Limb (tissue), 2 donors: Measurements from ENCODE around the gene SGCA.
A peak's percentile ranks its signal among the peaks of the same experiment; 100 is the strongest.

Experiments
- DNase-seq, 2 donors: peaks; one replicate each; pipeline ENCODE4 v3.0.0-alpha.2; 2016; ENCODE audit errors: extremely low spot score in 2 of 2

The SGCA gene

DNA sequence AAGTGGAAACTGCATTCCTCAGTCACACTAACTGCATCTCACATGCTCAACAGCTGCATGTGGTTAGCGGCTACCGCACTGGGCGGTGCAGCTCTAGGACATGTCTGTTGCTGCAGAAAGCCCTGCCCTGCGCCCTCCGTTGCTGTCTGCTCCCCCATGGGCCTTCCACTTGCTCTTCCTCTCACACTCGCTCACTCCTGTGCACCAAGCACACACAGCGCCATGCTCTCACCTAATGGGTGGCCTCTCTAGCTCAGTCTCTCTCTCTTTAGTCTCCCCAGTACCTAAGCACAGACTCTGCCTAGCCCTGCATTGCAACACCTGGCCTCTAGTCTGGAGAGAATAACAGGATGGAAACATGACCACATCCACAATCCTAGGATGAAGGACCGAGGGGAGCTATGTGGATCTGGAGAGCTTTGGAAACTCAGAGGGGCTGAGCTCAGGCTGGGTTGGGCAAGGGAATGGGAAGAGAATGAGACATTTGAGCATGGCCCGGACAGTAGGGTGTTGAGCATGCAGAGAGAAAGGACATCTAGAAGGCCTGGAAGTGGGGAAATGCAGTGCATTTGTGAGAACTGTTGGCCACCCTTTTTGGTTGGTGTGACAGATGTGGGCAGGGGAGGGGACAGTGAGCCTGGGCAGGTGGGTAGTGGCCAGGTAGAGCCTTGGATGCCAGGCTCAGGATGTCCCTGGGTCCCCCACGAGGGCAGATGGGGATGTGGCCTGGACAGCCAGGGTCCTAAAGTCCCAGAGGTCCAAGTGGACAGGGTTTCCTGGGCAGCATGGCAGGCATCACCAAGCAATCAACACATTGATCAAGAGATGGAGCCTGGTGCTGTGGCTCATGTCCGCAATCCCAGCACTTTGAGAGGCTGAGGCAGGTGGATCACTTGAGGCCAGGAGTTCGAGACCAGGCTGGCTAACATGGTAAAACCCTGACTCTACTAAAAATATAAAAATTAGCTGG, 16.1 kb downstream of the SGCA start:
- peak in 1 of 2 donors; percentile 58 for DNase-seq

DNA sequence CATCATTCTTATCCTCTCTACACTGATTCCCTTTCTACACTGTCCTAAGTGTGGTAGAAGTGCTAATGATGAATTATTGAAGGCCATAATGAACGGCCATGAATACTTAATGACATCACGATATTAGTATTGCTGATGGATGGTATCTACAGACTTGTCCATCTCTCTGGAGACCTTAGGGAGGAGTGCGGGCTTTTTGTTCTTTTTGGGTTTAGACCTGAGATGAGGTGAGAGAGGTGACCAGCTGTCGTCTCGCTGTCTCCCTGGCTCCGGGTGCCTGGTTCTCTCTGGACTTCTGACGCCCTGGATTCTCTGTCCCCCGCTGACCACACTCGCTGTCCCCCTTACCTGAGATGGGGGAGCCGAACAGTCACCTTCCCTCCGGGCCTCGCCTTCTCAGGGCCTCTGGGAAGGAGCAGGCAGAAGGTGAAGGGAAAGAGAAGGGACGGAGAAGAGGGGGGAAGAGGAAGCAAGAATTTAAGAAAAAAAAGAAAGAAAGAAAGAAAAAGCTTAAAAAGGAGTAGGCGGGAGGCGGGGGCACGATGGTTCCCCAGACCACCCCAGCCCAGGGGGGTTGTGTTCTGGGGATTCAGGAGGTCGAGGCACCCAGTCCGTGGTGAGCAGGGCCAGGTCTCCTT, 17.1 kb downstream of the SGCA start:
- DNase-seq, result peak in 1 of 2 donors; percentile 6

DNA sequence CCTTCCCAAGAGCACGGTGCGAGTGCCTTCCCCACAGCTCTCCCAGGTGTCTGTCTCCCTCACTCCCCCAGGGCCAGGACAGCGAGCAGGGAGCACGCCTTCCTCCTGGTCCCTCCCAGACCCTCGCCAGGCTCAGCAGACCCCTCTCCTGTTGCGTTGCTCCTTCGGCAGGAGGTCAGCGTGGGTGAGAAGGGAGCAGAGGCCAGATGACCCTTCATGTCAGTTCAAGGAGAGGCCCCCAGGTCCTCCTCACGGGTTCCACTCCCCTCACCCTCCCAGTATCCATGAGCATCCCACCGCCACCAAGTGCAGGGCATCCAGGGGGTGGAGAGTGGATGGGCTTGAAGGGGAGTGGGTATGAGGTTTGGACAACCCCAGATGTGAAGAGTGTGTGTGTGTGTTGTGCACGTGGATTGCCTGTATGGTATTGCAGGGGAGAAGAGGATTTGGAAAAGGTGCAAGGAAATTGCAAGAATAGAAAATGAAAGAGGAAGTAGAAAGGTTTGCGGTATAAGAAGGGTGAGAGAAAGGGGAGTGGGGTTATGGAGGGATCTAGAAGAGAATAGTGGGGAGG, 17.7 kb downstream of the SGCA start:
- DNase-seq, result peak in 1 of 2 donors; percentile 11

DNA sequence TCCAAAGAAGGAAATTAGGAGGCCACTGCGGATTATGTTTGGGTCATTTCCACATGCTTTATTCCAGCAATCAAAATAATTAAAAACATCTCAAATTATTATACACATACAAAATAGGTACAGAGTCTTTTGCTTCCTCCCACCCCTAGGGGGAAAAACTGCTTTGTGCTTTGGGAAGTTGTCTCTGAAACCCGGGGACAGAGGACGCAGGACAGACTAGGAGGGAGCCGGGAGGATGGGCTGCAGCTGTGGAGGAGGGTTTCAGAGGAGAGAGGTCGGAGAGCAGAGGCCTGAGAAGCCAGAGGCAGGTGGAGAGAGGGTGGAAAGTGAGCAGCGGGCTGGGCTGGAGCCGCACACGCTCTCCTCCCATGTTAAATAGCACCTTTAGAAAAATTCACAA, 18.3 kb downstream of the SGCA start:
- DNase-seq, result peak in 1 of 2 donors; percentile 21

DNA sequence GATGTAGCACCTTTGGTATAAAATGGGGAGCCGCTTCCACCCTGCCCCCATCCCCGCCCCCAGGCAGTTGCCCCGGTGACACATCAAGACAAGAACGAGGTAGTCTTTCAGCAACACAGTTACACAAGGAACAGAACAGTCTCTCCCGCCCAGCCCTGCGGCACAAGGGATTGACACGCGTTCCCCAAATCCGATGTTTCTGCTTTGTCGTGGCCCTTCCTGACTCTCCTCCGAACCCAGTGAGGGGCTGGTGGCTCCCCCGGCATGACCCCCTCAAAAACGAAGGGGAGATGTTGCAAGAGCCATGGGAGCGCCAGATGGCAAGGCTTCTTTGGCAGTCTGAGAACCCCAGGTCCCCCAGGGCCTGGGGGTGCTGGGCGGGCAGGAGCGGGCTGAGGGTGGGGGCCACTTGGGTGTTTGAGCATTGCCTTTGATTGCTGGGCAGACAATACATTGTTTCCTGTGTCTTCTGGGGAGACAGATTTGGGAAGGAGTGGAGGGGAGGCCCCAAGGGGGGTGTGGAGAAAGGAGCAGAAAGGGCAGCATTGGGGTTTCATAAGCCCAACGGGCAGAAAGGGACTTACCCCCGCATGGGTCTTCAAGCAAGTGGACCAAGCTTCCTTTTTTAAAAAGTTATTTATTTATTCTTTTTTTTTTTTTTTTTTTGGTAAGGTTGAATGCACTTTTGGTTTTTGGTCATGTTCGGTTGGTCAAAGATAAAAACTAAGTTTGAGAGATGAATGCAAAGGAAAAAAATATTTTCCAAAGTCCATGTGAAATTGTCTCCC, 19.0 kb downstream of the SGCA start:
- peak in 1 of 2 donors; percentile 2 for DNase-seq

DNA sequence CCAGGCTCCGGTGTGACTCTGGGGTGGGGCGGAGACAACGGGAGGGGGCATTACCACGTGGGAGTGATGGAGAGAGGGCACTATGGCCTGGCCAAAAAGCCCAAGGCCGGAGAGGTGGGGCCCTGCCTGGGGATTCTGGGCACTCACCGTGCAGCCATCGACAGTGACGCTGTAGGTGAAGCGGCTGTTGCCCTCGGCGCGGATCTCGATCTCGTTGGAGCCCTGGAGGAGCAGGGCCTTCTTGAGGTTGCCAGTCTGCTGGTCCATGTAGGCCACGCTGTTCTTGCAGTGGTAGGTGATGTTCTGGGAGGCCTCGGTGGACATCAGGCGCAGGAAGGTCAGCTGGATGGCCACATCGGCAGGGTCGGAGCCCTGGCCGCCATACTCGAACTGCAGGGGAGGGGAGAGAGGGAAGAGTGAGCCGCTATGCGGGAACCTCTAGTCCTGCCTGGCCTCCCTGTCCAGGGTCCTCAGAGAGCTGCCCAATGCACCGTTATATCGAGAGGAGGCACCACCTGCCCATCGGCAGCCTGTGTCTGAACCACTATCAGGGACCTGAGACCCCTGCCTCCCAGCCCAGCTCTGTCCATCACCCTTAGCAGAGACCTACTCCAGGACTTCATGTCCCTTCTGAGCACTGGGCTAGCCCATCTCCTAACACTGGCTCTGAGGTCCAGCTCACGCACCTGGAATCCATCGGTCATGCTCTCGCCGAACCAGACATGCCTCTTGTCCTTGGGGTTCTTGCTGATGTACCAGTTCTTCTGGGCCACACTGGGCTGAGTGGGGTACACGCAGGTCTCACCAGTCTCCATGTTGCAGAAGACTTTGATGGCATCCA, 20.0 kb downstream of the SGCA start:
- peak in 1 of 2 donors; percentile 2 for DNase-seq

DNA sequence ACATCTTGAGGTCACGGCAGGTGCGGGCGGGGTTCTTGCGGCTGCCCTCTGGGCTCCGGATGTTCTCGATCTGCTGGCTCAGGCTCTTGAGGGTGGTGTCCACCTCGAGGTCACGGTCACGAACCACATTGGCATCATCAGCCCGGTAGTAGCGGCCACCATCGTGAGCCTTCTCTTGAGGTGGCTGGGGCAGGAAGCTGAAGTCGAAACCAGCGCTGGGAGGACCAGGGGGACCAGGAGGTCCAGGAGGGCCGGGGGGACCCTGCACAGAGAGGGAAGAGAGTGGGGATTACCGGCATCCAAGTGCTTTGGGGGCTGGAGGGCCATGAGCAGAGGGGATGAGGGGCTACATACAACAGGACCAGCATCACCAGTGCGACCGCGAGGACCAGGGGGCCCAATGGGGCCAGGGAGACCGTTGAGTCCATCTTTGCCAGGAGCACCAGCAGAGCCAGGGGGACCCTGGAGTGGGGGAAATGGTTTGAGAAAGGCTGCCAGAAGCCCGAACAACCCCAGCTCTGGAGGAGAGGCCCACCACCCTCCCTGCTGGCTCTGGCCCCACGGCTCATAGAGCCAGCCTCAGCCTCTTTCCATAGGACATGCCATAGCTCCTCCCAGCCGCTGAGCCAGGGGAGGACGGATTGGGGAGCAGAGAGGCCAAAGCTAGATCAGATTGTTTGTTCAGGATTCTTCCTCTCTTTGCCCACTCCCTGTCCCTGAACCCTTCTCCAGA, 21.0 kb downstream of the SGCA start:
- peak in 1 of 2 donors; percentile 28 for DNase-seq

DNA sequence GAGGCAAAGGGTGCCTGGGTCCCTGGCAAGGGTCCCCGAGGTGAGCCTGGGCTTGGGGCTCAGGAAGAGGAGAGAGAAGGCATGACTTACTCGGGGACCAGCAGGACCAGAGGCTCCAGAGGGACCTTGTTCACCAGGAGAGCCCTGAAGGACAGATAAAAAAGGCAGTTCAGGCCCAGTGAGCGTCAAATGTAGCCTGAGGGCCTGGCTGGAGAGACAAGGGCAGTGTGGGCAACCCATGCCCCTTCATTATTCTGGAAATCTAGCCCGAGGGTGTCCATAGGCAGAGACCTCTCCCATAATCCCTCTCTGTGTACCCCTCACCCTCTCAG, 21.6 kb downstream of the SGCA start:
- DNase-seq, result peak in 1 of 2 donors; percentile 3

DNA sequence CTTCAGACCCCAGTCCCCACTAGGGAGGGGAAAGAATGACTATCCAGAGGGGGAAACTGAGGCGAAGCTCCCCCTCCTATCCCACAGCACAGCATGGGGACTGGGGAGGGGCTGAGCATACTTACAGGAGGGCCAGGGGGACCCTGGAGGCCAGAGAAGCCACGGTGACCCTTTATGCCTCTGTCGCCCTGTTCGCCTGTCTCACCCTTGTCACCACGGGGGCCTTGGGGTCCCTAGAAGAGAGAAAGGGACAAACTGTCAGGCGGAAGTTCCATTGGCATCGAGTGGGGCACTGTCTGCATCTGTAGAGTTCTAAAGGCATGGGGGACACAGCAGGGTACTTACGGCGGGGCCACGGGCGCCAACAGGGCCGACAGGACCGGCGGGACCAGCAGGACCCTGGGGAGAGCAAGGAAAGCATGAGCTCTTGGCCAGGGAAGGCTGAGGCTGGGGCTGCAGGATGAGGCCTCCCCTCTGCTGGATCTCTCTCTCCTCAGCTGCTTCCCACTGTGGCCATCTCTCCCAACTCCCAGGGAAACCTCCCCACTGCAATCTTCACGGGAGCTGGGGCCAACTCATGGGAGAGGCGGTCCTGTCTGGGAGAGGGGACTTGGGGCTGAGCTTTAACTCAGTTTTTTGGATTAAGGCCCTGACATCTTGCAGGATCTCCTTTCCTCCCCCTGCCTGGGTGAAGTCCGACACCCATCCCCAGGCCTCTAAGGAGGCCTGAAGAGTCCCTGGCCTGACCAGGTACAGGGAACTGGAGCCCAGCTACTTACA, 22.1 kb downstream of the SGCA start:
- peak in 1 of 2 donors; percentile 20 for DNase-seq

DNA sequence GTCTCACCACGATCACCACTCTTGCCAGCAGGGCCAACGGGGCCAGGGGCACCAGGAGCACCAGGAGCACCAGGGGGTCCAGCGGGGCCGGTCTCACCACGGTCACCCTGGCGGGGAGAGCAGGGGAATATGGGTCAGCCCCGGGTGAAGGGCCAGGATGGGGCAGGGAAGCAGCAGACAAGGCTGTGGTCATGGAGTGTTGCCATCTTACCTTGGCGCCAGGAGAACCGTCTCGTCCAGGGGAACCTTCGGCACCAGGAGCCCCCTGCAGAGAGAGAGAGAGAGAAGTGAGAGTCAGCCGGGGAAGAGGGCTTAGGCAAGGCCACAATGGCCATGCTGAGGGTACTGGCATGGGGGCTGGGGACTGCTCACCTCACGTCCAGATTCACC, 22.7 kb downstream of the SGCA start:
- no peak for DNase-seq

DNA sequence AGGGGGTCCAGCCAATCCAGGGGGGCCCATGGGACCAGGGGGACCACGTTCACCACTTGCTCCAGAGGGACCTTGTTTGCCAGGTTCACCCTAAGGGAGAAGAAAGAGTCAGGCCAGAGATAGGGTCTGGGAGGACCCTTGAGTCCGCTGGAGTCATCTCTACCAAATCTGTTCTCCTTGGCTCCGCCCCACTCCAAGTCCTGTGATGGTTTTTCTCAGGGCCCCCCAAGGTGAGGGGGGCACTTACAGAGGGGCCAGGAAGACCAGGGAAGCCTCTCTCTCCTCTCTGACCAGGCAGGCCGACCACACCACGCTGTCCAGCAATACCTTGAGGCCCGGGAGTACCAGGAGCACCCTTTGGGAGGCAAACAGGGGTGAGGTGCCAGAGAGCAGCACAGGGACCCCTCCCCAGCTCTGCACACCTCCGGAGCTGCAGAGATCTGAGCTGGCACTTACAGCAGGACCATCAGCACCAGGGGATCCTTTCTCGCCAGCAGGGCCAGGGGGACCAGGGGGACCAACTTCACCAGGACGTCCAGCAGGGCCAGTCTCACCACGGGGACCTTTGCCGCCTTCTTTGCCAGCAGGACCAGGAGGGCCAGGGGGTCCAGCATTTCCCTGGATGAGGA, 23.2 kb downstream of the SGCA start:
- DNase-seq, result no peak

DNA sequence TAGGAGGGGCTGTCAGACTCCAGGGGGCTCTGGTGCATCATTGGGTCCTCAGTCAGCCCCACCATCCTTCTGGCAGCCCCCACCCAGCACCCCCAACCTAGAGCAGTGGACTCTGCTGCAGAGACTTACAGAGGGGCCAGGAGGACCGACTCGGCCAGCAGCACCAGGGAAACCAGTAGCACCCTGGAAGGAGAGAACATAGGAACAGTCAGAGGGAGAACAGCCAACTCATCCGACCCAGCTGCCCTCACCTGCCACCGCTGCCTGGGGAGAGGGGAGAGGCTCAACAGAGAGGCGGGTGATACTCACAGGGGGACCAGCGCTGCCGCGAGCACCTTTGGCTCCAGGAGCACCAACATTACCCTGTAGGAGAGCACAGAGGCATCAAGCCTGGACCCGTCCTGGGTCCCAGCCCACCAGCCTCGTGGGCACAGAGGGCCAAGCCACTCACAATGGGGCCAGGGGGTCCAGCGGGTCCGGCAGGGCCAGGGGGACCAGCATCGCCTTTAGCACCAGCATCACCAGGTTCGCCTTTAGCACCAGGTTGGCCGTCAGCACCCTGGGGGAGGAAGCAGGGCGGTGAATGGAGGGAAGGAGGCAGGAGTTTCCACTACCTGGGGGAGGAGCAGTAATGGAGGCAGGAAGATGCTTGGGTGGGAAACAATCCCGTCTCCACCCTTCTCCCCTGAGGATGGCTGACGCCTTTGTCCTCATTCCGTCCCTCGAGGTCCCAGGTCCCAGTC, 23.9 kb downstream of the SGCA start:
- no peak for DNase-seq

DNA sequence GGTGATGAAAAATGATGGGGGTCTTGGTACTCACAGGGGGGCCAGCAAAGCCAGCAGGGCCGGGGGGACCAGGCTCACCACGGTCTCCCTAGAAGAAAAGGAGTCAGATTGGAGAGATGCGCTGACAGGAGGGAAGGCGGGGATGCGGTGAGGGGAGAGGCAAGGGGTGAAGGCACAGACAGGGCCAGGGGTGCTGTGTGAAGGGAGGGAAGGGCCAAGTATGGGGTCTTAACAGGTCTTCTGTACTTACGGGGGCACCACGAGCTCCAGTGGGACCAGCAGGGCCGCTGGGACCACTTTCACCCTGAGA, 24.4 kb downstream of the SGCA start:
- no peak for DNase-seq

DNA sequence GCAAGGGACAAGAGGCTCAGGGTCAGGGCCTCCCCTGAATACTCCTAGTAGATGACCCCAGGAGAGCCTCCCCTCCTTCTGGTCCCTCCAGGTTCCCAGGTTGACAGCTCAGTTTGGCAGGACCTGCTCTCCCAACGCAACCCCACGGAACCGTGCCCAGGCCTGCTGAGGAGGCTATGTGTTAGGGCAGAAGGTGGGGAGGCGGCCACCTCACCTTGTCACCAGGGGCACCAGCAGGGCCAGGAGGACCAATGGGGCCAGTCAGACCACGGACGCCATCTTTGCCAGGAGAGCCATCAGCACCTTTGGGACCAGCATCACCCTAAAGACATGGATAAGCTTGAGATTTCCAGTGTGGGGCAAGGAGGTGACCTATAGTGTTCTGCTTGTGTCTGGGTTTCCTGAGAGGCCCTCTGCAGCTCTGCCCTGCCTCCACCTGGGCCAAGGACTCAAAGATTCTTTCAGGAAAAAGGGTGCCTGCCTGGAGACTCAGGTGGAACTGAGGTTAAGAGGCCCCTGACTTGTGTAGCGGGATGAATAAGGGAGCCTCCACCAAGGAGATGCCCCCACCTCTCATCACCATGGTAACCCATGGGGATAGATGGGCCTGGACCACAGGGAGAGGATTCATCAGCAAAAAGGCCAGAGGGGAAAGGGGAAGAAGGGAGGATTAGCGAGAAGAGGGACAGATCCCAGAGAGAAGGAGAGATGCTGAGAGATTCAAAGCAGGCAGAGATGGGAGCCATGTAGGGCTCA, 25.0 kb downstream of the SGCA start:
- DNase-seq, result no peak

DNA sequence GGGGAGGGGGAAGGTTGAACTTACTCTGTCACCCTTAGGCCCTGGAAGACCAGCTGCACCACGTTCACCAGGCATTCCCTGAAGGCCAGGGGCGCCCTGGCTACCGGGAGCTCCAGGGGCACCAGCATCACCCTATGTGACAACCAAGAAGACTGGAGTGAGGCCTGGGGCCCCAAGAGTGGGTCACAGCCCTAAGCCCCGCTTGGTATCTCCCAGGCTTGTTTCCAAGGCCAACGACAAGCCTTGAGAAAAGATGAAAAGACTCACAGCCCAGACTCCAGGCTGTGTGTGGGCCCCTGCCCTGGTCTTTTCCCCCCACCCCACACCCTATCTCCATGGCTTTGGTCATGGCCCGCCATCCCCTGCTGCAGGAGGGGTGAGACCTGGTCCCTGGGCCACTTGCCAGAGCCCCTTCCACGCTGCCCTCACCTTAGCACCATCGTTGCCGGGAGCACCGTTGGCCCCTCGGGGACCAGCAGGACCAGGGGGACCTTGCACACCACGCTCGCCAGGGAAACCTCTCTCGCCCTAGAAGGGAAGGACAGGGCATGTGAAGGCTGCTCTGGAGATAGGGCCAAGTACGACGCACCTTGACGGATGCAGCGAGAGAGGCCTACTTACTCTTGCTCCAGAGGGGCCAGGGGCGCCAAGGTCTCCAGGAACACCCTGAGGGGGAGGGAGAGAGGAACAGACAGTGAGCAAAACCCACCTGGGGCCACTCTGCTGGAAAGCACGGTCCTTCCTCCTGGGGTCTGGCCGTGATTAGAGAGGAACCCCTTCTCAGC, 25.7 kb downstream of the SGCA start:
- no peak for DNase-seq

DNA sequence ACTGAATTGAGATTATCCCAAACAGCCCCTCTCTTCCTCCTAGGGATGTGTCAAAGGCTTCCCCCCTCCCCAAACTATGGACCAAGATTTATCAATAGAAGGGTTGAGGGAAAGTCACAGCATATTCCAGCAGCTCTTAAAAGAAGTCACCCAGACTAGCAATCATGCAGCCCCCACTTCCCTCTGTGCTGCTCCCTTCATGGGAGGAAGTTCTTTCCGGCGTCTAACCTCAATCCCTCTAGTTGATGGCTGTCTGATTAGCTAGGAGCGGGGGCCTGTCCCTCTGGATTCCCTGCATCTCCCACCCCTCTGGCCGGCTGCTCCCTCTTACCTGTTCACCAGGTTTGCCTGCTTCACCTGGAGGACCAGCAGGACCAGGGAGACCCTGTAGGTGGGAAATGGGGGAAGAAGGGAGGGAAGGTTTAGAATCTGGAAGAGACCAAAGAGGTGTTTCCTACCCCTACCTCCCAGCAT, 26.4 kb downstream of the SGCA start:
- DNase-seq, result no peak
